ENCODE results near the gene LRP1B.

DNA sequence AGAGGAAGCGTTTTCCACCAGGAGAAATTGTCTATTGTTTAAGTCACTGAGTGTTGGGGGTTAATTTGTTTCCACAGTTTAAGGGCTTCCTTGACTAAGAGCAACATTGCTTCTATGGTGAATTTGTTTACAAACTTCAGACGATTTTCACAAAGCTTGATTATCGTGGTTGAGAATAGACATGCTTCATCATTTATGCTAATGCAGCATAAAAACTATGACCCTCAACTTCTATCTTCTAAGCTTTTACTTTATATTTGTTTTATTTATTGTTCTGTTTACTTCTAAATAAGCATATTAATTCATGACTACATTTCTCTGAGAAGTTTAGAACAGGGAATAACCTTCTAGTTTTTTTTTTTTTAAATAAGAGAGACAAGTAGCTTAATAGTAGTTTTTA, 483.5 kb downstream of the LRP1B start:
- TF ChIP-seq POLR2AphosphoS5 (IDR thresholded peaks at IDR 0.05): no peak
- no peak for TF ChIP-seq POLR2A (IDR thresholded peaks at IDR 0.05)

All from breast epithelium (tissue), 3 donors.